Activated CD4-positive, alpha-beta T cell treated with anti-CD3 and anti-CD28 coated beads for 36 hours (primary cell): ENCODE measurements around the gene TWF1. TPM values are rescaled to one million over a fixed set of nuclear protein-coding genes. Genes with fewer than 3 reads are reported as not detected.
"Not testable (repeated sequence)": the region's sequence is repeated elsewhere in the genome, so short reads cannot be mapped to it uniquely, and the experiment has no call there.

Experiments
- ATAC-seq: fragments of 200-7000 bp; cut with Tn5 transposase; one replicate; pipeline ENCODE4 v1.10.0; 2021; ENCODE audit warnings: mild to moderate bottlenecking, moderate library complexity
- CTCF ChIA-PET: fragments of 350-600 bp; sonication (Branson Sonifier 250); formaldehyde crosslinking; loops from one replicate; lab custom pipeline; 2021; ENCODE audit warnings: antibody characterized with exemption; lab: Charles Lee
- POLR2A ChIA-PET: fragments of 350-600 bp; sonication (Branson Sonifier 250); formaldehyde crosslinking; loops from one replicate; lab custom pipeline; 2021; ENCODE audit warnings: antibody characterized with exemption, inconsistent platforms; lab: Charles Lee
- DNase-seq: peaks from one replicate; pipeline ENCODE4 v3.0.0-alpha.2; 2020
- H3K27ac Mint-ChIP-seq: one replicate; pipeline ENCODE4 v1.8.0; 2021; ENCODE audit warnings: mixed read lengths
- H3K27me3 Mint-ChIP-seq: one replicate; pipeline ENCODE4 v1.8.0; 2021; ENCODE audit warnings: mixed read lengths
- H3K36me3 Mint-ChIP-seq: one replicate; pipeline ENCODE4 v1.8.0; 2021; ENCODE audit warnings: low read depth, mixed read lengths
- H3K4me1 Mint-ChIP-seq: one replicate; pipeline ENCODE4 v1.8.0; 2021; ENCODE audit warnings: mixed read lengths
- H3K4me3 Mint-ChIP-seq: one replicate; pipeline ENCODE4 v1.8.0; 2021; ENCODE audit warnings: mild to moderate bottlenecking, moderate library complexity, mixed read lengths
- H3K9me3 Mint-ChIP-seq: one replicate; pipeline ENCODE4 v1.8.0; 2021; ENCODE audit warnings: low read depth, mixed read lengths
- intact Hi-C, 2 experiments: fragments of 100-400 bp; cut with DNase I in 1 of 2; cut with micrococcal nuclease in 1 of 2; formaldehyde crosslinking; loops; one replicate each; pipeline versions ENCODE4 v1.14.2 to v1.15.1; 2022 to 2024; cut with DNase I, micrococcal nuclease
- total RNA-seq, 2 experiments: library from RNA; stranded (reverse); gene quantifications; one replicate each; pipeline ENCODE4 v1.2.3, GENCODE V29; 2021

The TWF1 gene
- total RNA-seq = 10 to 100 TPM; 15.5 to 17.4 TPM

DNA sequence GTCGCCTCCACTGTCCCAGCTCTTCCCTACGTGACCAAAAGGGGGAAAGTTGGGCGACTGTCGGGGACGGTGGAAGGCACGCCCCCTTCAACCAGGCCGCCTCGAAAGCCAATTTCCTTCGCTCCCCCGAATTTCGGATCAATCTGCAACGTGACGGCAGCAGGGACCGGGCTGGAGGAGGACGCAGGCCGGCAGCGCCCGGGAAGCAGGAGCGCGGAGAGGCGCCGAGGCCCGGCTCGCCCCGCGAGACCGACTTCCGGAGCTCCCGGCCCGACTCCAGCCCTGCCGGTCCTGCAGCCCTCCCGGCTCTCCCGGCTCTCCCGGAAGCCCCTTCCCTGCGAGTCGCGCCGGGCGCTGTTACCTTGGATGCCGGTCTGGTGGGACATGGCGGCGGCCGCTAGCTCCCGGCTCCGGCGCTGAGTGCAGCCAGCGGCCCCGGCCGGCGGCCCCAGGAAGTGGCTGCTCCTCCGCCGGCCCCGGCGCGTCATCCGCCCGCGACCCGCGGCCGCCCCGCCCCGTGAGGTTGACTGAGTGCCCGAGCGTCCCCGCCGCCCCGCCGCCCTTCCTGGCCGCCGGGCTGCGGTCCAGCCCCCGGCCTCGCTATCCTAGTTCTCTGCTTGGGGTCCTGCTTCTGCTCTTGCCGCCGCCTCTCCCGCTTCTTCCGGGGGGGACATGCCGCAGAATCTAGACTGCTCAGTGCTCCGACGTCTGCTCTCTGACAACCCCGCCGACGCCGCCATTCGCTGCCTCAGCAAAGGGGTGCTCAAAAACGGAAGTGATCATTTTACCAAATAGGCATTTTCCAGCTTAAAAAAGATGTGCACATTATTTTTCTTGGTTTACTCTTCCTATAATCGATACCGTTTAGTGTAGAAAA, at the start of gene TWF1:
Gene TWF1 (minus strand): TSS at position 458 of the 877 bp plus-strand sequence. CDS start 72 bp downstream, at position 386.
- CTCF ChIA-PET = interaction anchor here (0.6 to 2.5 kb wide), 10 partner anchors 9 to 1407 kb away, joined by 3 to 12 read pairs (median 4); no protein-coding TSS in a partner anchor
- no peaks in the 10 kb centered on the region for H3K27me3 Mint-ChIP-seq
- POLR2A ChIA-PET = interaction anchor here (0.7 to 1.0 kb wide), 3 partner anchors 30 to 47 kb away, joined by 3 to 7 read pairs (median 3); partner anchors contain the start of genes IRAK4, PUS7L and TMEM117
- peaks cover 28% of the 10 kb centered on the region for H3K4me1 Mint-ChIP-seq
- peak within 1 kb of the TSS; percentile 88 for H3K4me3 Mint-ChIP-seq
- intact Hi-C loops = loop anchor here (1.0 to 10.0 kb wide), 7 partner anchors 30 to 1479 kb away; partner anchors contain the start of genes IRAK4 (in 2 of the 2), PUS7L (in 2 of the 2), TMEM117 (in 2 of the 2) and PPHLN1 (in 1 of the 2)
- ATAC-seq (peak; percentile 94), DNase-seq (peak; percentile 93)
- no peaks in the 10 kb centered on the region for H3K9me3 Mint-ChIP-seq
- peaks cover 16% of the 10 kb centered on the region for H3K36me3 Mint-ChIP-seq
- H3K27ac Mint-ChIP-seq = peak within 1 kb of the TSS; percentile 100

- ChIA-PET POLR2A (no interaction called here), CTCF (interaction anchor here (1.8 kb wide), 1 partner anchor 19 kb away, joined by 5 read pairs; no protein-coding TSS in a partner anchor)
- DNase-seq (no peak), ATAC-seq (no peak)
- Mint-ChIP-seq H3K27me3 (no peaks in the 10 kb centered on the region), H3K4me3 (no peak overlapping the region), H3K27ac (no peak overlapping the region), H3K9me3 (peaks cover 2% of the 10 kb centered on the region), H3K36me3 (peaks cover 2% of the 10 kb centered on the region), H3K4me1 (no peaks in the 10 kb centered on the region)
- intact Hi-C loops = no loop called here
Observed at GRCh38 chr12:43852744-43853143, 46.6 kb upstream of the TWF1 start.

DNA sequence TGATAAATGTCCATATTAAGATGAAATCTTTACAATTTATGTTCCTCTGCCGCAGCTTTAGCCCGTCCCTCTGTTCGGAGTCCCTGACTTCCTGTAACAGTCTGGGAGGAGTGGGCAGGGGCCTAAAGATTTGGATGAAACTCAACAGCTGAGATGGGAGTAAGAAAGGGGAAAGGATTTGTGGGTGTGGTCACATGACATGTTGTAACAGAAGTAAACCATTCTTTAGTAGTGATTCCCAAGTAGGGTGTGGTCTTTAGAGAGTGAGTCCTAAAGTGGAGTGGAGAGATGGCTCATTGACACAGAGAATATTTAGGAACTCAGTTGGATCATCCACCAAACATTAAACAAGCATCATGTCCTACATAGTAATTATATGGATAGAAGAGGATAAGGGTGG, 42.7 kb upstream of the TWF1 start:
- peaks cover 2% of the 10 kb centered on the region for H3K4me1 Mint-ChIP-seq
- H3K9me3 Mint-ChIP-seq = peaks cover 11% of the 10 kb centered on the region
- ChIA-PET POLR2A (no interaction called here), CTCF (interaction anchor here (0.7 kb wide), 1 partner anchor 28 kb away, joined by 4 read pairs; no protein-coding TSS in a partner anchor)
- no peaks in the 10 kb centered on the region for H3K27me3 Mint-ChIP-seq
- intact Hi-C loops = no loop called here
- peaks cover 16% of the 10 kb centered on the region for H3K36me3 Mint-ChIP-seq
- DNase-seq (no peak), ATAC-seq (no peak)
- H3K27ac Mint-ChIP-seq = no peak overlapping the region
- no peak overlapping the region for H3K4me3 Mint-ChIP-seq

GRCh38 chr12:43848226-43848507, 42.0 kb upstream of the TWF1 start:
- intact Hi-C loops = no loop called here
- Mint-ChIP-seq H3K27me3 (no peaks in the 10 kb centered on the region), H3K4me3 (no peak overlapping the region), H3K27ac (no peak overlapping the region), H3K9me3 (peaks cover 11% of the 10 kb centered on the region), H3K4me1 (peaks cover 2% of the 10 kb centered on the region), H3K36me3 (peaks cover 16% of the 10 kb centered on the region)
- ChIA-PET POLR2A (no interaction called here), CTCF (interaction anchor here (0.7 kb wide), 1 partner anchor 28 kb away, joined by 4 read pairs; no protein-coding TSS in a partner anchor)
- ATAC-seq = no peak
- DNase-seq = no peak

GRCh38 chr12:43847425-43848225, 41.5 kb upstream of the TWF1 start:
- H3K27ac Mint-ChIP-seq, CTCF ChIA-PET, POLR2A ChIA-PET, intact Hi-C loops, H3K4me3 Mint-ChIP-seq, H3K27me3 Mint-ChIP-seq, H3K4me1 Mint-ChIP-seq, DNase-seq: not testable (repeated sequence)
- peaks cover 16% of the 10 kb centered on the region for H3K36me3 Mint-ChIP-seq
- ATAC-seq = peak; percentile 19
- peaks cover 11% of the 10 kb centered on the region for H3K9me3 Mint-ChIP-seq

- Mint-ChIP-seq H3K27me3 (no peaks in the 10 kb centered on the region), H3K9me3 (peaks cover 4% of the 10 kb centered on the region), H3K4me1 (peaks cover 12% of the 10 kb centered on the region), H3K36me3 (peaks cover 9% of the 10 kb centered on the region), H3K27ac (no peak overlapping the region), H3K4me3 (no peak overlapping the region)
- intact Hi-C loops = no loop called here
- CTCF ChIA-PET = no interaction called here
- no peak for DNase-seq
- no peak for ATAC-seq
- POLR2A ChIA-PET = no interaction called here
Observed at GRCh38 chr12:43842259-43842658, 36.1 kb upstream of the TWF1 start.

GRCh38 chr12:43841253-43841652, 35.1 kb upstream of the TWF1 start:
- ATAC-seq (no peak), DNase-seq (no peak)
- Mint-ChIP-seq H3K27me3 (no peaks in the 10 kb centered on the region), H3K27ac (no peak overlapping the region), H3K36me3 (peaks cover 2% of the 10 kb centered on the region), H3K4me3 (no peak overlapping the region), H3K4me1 (peaks cover 18% of the 10 kb centered on the region), H3K9me3 (no peaks in the 10 kb centered on the region)
- intact Hi-C loops = no loop called here
- CTCF ChIA-PET = interaction anchor here (0.5 to 0.8 kb wide), 2 partner anchors 8 to 1108 kb away, joined by 3 to 4 read pairs; no protein-coding TSS in a partner anchor
- POLR2A ChIA-PET = no interaction called here

GRCh38 chr12:43840338-43840737, 34.2 kb upstream of the TWF1 start:
- Mint-ChIP-seq H3K27me3 (no peaks in the 10 kb centered on the region), H3K4me1 (peaks cover 19% of the 10 kb centered on the region), H3K36me3 (no peaks in the 10 kb centered on the region), H3K27ac (no peak overlapping the region), H3K9me3 (no peaks in the 10 kb centered on the region), H3K4me3 (no peak overlapping the region)
- ATAC-seq = no peak
- ChIA-PET POLR2A (no interaction called here), CTCF (no interaction called here)
- intact Hi-C loops = no loop called here
- DNase-seq = no peak

DNA sequence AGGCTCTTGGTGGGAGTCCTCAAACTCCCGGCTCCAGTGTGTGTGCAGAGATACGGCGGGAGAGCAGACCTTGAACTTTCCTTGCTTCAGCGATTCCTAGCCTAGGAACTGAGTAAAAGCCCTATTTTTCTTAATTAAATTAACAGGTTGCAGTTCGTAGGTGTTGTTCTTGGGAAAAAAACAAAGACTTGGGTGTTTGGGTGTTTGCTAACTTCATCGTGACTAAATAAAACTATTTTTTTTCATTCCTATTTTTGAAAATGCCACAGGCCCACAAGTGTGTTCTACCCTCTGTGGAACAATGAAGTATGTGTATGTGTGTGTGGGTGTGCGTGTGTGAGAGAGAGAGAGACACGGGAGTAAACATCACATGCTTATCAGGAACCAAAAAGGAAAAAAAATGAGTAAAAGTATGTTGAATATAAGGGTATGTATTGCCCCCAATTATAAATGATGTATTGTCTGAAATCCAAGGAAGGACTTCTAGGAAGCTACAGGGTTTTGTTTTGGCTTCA, 30.4 kb upstream of the TWF1 start:
- intact Hi-C loops = loop anchor here (1.0 to 2.0 kb wide), 3 partner anchors 30 to 77 kb away; partner anchors contain the start of gene TWF1 (in 2 of the 2)
- CTCF ChIA-PET = interaction anchor here (1.7 kb wide), 1 partner anchor 32 kb away, joined by 5 read pairs; no protein-coding TSS in a partner anchor

GRCh38 chr12:43835656-43836474, 29.7 kb upstream of the TWF1 start, which contains the start of gene TMEM117:
TSS of gene TMEM117 (plus strand) at chr12:43836081.
- H3K27me3 Mint-ChIP-seq = no peaks in the 10 kb centered on the region
- ATAC-seq = peak; percentile 63
- no peaks in the 10 kb centered on the region for H3K36me3 Mint-ChIP-seq
- peak within 1 kb of the TSS; percentile 83 for H3K27ac Mint-ChIP-seq
- ChIA-PET POLR2A (interaction anchor here (0.6 to 1.0 kb wide), 4 partner anchors 23 to 30 kb away, joined by 3 to 6 read pairs (median 4); partner anchors contain the start of gene TWF1), CTCF (interaction anchor here (0.6 kb wide), 1 partner anchor 537 kb away, joined by 3 read pairs; no protein-coding TSS in a partner anchor)
- peak within 1 kb of the TSS; percentile 80 for H3K4me3 Mint-ChIP-seq
- peaks cover 45% of the 10 kb centered on the region for H3K4me1 Mint-ChIP-seq
- DNase-seq = peak; percentile 69
- H3K9me3 Mint-ChIP-seq = no peaks in the 10 kb centered on the region
- intact Hi-C loops = loop anchor here (1.0 to 2.0 kb wide), 3 partner anchors 29 to 77 kb away; partner anchors contain the start of gene TWF1 (in 2 of the 2)

More for the DNA sequence above, 30.4 kb upstream of the TWF1 start:
- H3K36me3 Mint-ChIP-seq = no peaks in the 10 kb centered on the region
- POLR2A ChIA-PET = interaction anchor here (0.6 to 0.9 kb wide), 2 partner anchors 24 to 31 kb away, joined by 3 to 6 read pairs; partner anchors contain the start of gene TWF1
- H3K9me3 Mint-ChIP-seq = no peaks in the 10 kb centered on the region
- peak; percentile 16 for DNase-seq
- no peaks in the 10 kb centered on the region for H3K27me3 Mint-ChIP-seq
- peaks cover 41% of the 10 kb centered on the region for H3K4me1 Mint-ChIP-seq
- H3K4me3 Mint-ChIP-seq = peak overlapping the region; percentile 65
- ATAC-seq = peak; percentile 30
- H3K27ac Mint-ChIP-seq = peak overlapping the region; percentile 79
